HepG2 (cell line): ENCODE data around the gene CDKN2A. TPM values are rescaled to one million over a fixed set of nuclear protein-coding genes. Genes with fewer than 3 reads are reported as not detected.

ENCODE experiments used
- AKNA ChIP-seq: sonication (generic); formaldehyde crosslinking; IDR thresholded peaks from 2 replicates; pipeline ENCODE4 v1.4.0; 2020; ENCODE audit warnings: missing genetic modification reagents, borderline replicate concordance
- ELK4 ChIP-seq: sonication (generic); formaldehyde crosslinking; IDR thresholded peaks from 2 replicates; pipeline ENCODE4 v1.9.0; 2021; ENCODE audit warnings: missing genetic modification reagents, borderline replicate concordance
- FOXJ3 ChIP-seq: sonication (generic); formaldehyde crosslinking; IDR thresholded peaks from 2 replicates; pipeline ENCODE4 v1.4.0; 2020; ENCODE audit warnings: missing genetic modification reagents, mild to moderate bottlenecking, borderline replicate concordance
- FOXP1 ChIP-seq, 2 experiments: fragments of 450-650 bp in 1 of 2; IDR thresholded peaks; 2 replicates each; pipeline ENCODE4 v1.6.1; 2017 to 2018; ENCODE audit warnings: antibody characterized with exemption in 1 of 2
- HDAC1 ChIP-seq: sonication (generic); formaldehyde crosslinking; IDR thresholded peaks from 2 replicates; pipeline ENCODE4 v1.5.1; 2020; ENCODE audit warnings: mild to moderate bottlenecking, missing genetic modification reagents
- KLF11 ChIP-seq: IDR thresholded peaks from 2 replicates; pipeline ENCODE4 v1.6.1; 2016; ENCODE audit warnings: missing compliant biosample characterization
- MAZ ChIP-seq, 2 experiments: sonication (generic) in 1 of 2; formaldehyde crosslinking in 1 of 2; IDR thresholded peaks; 2 replicates each; pipeline versions ENCODE4 v1.5.0 to v1.6.1; 2012 to 2020; ENCODE audit warnings: low read depth in 2 of 2, mild to moderate bottlenecking in 2 of 2, borderline replicate concordance in 1 of 2, improper control_type of control experiment in 1 of 2, low read length in 1 of 2, missing genetic modification reagents in 1 of 2, moderate library complexity in 1 of 2
- PLRG1 ChIP-seq: fragments of 450-650 bp; conservative IDR thresholded peaks from 2 replicates; pipeline ENCODE4 v1.6.1; 2016
- POLR2G ChIP-seq: fragments of 200-400 bp; formaldehyde crosslinking; IDR thresholded peaks from 2 replicates; pipeline ENCODE4 v1.6.1; 2018; ENCODE audit warnings: mild to moderate bottlenecking, low read depth, low read length, moderate library complexity
- RAD21 ChIP-seq: fragments of 450-650 bp; formaldehyde crosslinking; IDR thresholded peaks from 2 replicates; pipeline ENCODE4 v1.5.0; 2020; ENCODE audit warnings: mild to moderate bottlenecking
- SP1 ChIP-seq, 2 experiments: fragments of 450-650 bp in 1 of 2; sonication (generic) in 1 of 2; formaldehyde crosslinking in 1 of 2; IDR thresholded peaks; 2 replicates each; pipeline versions ENCODE4 v1.4.0 to v1.6.1; 2016 to 2020; ENCODE audit warnings: missing genetic modification reagents in 1 of 2
- ZMYM3 ChIP-seq: sonication (generic); formaldehyde crosslinking; IDR thresholded peaks from 2 replicates; pipeline ENCODE4 v1.5.1; 2020; ENCODE audit warnings: mild to moderate bottlenecking, missing genetic modification reagents
- ZNF143 ChIP-seq: sonication (generic); formaldehyde crosslinking; IDR thresholded peaks from 2 replicates; pipeline ENCODE4 v1.4.0; 2020; ENCODE audit warnings: missing genetic modification reagents
- ZNF274 ChIP-seq: sonication (generic); formaldehyde crosslinking; IDR thresholded peaks from 2 replicates; pipeline ENCODE4 v1.5.1; 2020; ENCODE audit warnings: mild to moderate bottlenecking, missing genetic modification reagents
- ZNF44 ChIP-seq: sonication (generic); formaldehyde crosslinking; IDR thresholded peaks from 2 replicates; pipeline ENCODE4 v1.5.1; 2020; ENCODE audit warnings: mild to moderate bottlenecking, missing genetic modification reagents
- ZNF446 ChIP-seq: sonication (generic); formaldehyde crosslinking; IDR thresholded peaks from 2 replicates; pipeline ENCODE4 v1.5.0; 2020; ENCODE audit warnings: mild to moderate bottlenecking, missing genetic modification reagents
- polyA plus RNA-seq, 8 experiments: library from polyadenylated mRNA; depleted of rRNA in 3 of 8; stranded (reverse) in 7 of 8; unstranded in 1 of 8; fragments of >200 nt; fragmentation: Illumina TruSeq in 4 of 8; extraction: Trizol in 4 of 8; gene quantifications; 2 replicates each; pipeline versions ENCODE4 v1.2.1 to v1.2.3, GENCODE V29; 2011 to 2016; ENCODE audit warnings: low read depth in 4 of 8, missing spikeins in 1 of 8, mixed read lengths in 1 of 8; ENCODE audit not compliant: insufficient read depth in 1 of 8
- total RNA-seq, 5 experiments: library from RNA; depleted of rRNA; stranded (reverse); fragments of >200 nt; fragmentation: Illumina TruSeq; extraction: Trizol; gene quantifications; 2 replicates each; pipeline ENCODE4 v1.2.3, GENCODE V29; 2016; ENCODE audit warnings: low read depth in 1 of 5
- TF ChIP-seq, protein P1 (sequence below): sonication (generic); formaldehyde crosslinking; IDR thresholded peaks from 2 replicates; pipeline ENCODE4 v1.5.0; 2020; ENCODE audit warnings: mild to moderate bottlenecking, missing genetic modification reagents
- TF ChIP-seq, protein P2 (sequence below): sonication (generic); formaldehyde crosslinking; IDR thresholded peaks from 2 replicates; pipeline ENCODE4 v1.5.0; 2020; ENCODE audit warnings: mild to moderate bottlenecking, missing genetic modification reagents, borderline replicate concordance

CDKN2A gene
- total and polyA plus RNA-seq, 2 of the 13 experiments (the other 11 are each of a cell fraction or from before 2014, with no cell fraction given) = 4.2 to 4.8 TPM

DNA sequence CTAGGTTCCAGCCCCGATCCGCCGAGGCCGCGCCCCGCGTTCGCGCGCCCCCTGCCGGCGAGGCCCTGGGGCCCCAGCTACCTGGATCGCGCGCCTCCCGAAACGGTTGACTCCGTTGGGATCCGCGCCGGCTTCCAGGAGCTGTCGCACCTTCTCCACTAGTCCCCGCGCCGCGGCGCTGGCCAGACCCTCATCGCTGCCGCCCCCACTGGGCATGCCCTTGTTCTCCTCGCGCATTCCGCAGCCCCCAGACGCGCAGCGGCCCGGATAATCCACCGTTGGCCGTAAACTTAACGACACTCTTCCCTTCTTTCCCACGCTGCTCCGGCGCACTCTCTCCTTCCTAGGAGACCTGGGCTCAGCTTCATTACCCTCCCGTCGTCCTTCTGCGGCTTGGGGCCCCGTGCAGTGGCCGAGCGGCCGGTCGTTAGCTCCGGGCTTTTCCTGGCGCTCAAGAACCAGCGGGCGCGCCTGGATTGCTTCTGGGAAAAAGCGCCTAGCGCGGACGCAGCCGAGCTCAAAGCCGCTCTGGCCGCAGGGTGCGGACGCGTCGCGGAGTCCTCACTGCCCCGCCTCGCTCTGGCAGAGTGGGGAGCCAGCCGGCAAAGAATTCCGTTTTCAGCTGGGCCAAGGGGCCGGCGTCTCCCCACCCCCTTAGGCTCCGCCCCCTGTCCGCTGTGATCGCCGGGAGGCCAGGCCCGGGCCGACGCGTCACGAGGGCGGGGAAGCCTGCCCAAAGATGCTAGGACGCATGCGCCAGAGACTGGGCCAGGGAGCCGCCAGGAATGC, 14.7 kb upstream of the CDKN2A start, which contains the start of gene CDKN2B (continued):
- no peak for TF ChIP-seq PLRG1
- TF ChIP-seq MAZ (IDR thresholded peaks at IDR 0.05; ENCODE audit: borderline replicate concordance, low read depth, low read length) = no peak
- TF ChIP-seq MAZ (CRISPR knock-in tag; IDR thresholded peaks at IDR 0.05; ENCODE audit: low read depth) = no peak
- peak; percentile 52; the same call in 1 of the 2 replicates for TF ChIP-seq ZNF143 (CRISPR knock-in tag)
- TF ChIP-seq AKNA (CRISPR knock-in tag) = no peak
- peak; percentile 29; the same call in 1 of the 2 replicates for TF ChIP-seq ELK4 (CRISPR knock-in tag)
- TF ChIP-seq SP1 (IDR thresholded peaks at IDR 0.05) = no peak
- TF ChIP-seq SP1 (CRISPR knock-in tag; IDR thresholded peaks at IDR 0.05) = peak; percentile 44; the same call in 1 of the 2 replicates
- TF ChIP-seq ZNF446 (CRISPR knock-in tag) = 0 out of 2 replicates have a peak, but pooled peaks have one; percentile 29
- no peak for TF ChIP-seq ZNF274 (CRISPR knock-in tag)
- TF ChIP-seq, protein P1, sequence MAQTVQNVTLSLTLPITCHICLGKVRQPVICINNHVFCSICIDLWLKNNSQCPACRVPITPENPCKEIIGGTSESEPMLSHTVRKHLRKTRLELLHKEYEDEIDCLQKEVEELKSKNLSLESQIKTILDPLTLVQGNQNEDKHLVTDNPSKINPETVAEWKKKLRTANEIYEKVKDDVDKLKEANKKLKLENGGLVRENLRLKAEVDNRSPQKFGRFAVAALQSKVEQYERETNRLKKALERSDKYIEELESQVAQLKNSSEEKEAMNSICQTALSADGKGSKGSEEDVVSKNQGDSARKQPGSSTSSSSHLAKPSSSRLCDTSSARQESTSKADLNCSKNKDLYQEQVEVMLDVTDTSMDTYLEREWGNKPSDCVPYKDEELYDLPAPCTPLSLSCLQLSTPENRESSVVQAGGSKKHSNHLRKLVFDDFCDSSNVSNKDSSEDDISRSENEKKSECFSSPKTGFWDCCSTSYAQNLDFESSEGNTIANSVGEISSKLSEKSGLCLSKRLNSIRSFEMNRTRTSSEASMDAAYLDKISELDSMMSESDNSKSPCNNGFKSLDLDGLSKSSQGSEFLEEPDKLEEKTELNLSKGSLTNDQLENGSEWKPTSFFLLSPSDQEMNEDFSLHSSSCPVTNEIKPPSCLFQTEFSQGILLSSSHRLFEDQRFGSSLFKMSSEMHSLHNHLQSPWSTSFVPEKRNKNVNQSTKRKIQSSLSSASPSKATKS = no peak
- TF ChIP-seq HDAC1 (CRISPR knock-in tag) = peak; percentile 84
- no peak for TF ChIP-seq ZMYM3
- peak; percentile 8; the same call in 1 of the 2 replicates for TF ChIP-seq FOXJ3 (CRISPR knock-in tag)
- TF ChIP-seq ZNF44 = no peak
- peak; percentile 71 for TF ChIP-seq RAD21 (CRISPR knock-in tag)
- TF ChIP-seq KLF11 (CRISPR knock-in tag) = no peak
- TF ChIP-seq, protein P2, sequence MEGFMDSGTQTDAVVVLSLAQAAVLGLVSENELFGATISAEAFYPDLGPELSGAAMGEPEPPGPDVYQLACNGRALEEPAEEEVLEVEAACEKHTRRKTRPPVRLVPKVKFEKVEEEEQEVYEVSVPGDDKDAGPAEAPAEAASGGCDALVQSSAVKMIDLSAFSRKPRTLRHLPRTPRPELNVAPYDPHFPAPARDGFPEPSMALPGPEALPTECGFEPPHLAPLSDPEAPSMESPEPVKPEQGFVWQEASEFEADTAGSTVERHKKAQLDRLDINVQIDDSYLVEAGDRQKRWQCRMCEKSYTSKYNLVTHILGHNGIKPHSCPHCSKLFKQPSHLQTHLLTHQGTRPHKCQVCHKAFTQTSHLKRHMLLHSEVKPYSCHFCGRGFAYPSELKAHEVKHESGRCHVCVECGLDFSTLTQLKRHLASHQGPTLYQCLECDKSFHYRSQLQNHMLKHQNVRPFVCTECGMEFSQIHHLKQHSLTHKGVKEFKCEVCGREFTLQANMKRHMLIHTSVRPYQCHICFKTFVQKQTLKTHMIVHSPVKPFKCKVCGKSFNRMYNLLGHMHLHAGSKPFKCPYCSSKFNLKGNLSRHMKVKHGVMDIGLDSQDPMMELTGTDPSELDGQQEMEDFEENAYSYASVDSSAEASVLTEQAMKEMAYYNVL (CRISPR knock-in tag) = peak; percentile 39; the same call in 1 of the 2 replicates
- peak; percentile 81 for TF ChIP-seq POLR2G
- no peak for TF ChIP-seq FOXP1 (IDR thresholded peaks at IDR 0.05)
- TF ChIP-seq FOXP1 (CRISPR knock-in tag; IDR thresholded peaks at IDR 0.05) = no peak
